Stimulated activated naive CD8-positive, alpha-beta T cell treated with anti-CD3 and anti-CD28 coated beads, Interleukin-15, Interleukin-2, amounts not matched to agents 100 ng/mL and 50 ng/mL, for 24 hours (primary cell): Measurements from ENCODE around the gene CCDC93.
"Not testable (repeated sequence)": the region's sequence is repeated elsewhere in the genome, so short reads cannot be mapped to it uniquely, and the experiment has no call there.

Experiments
- H3K27ac Mint-ChIP-seq: one replicate; pipeline ENCODE4 v1.8.0; 2021; ENCODE audit warnings: mild to moderate bottlenecking, mixed read lengths
- H3K27me3 Mint-ChIP-seq: one replicate; pipeline ENCODE4 v1.8.0; 2021; ENCODE audit warnings: mixed read lengths
- H3K36me3 Mint-ChIP-seq: one replicate; pipeline ENCODE4 v1.8.0; 2021; ENCODE audit warnings: low read depth, mixed read lengths
- H3K4me1 Mint-ChIP-seq: one replicate; pipeline ENCODE4 v1.8.0; 2021; ENCODE audit warnings: low read depth, mixed read lengths
- H3K4me3 Mint-ChIP-seq: one replicate; pipeline ENCODE4 v1.8.0; 2021; ENCODE audit warnings: mild to moderate bottlenecking, mixed read lengths
- H3K9me3 Mint-ChIP-seq: one replicate; pipeline ENCODE4 v1.8.0; 2021; ENCODE audit warnings: mixed read lengths

Gene CCDC93

DNA sequence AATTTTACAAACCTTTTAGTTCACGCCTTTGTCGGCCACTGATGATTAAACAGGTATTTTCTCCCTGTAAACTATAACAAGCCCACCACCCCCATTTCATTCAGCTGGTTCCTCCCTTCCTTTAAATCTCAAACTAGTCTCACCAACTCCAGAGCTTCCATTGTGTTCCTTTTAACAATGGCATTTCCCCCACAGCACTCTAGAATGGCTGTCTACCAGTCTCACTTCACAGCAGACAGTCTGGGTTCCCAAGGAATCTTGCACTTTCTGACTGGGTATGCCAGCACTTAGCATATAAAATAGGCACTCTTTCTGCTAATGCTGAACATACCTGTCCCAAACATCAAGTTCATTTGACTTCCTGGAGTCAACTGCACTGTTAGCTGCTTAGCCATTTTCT is 75.3 kb downstream of the CCDC93 start:
- Mint-ChIP-seq H3K9me3 (no peaks in the 10 kb centered on the region), H3K4me3 (no peak overlapping the region), H3K27ac (no peak overlapping the region), H3K36me3 (peaks cover 96% of the 10 kb centered on the region), H3K27me3 (no peaks in the 10 kb centered on the region), H3K4me1 (no peaks in the 10 kb centered on the region)

GRCh38 chr2:117936871-117937428 is 76.9 kb downstream of the CCDC93 start:
- no peaks in the 10 kb centered on the region for H3K27me3 Mint-ChIP-seq
- H3K4me3 Mint-ChIP-seq = no peak overlapping the region
- H3K9me3 Mint-ChIP-seq = no peaks in the 10 kb centered on the region
- H3K4me1 Mint-ChIP-seq = no peaks in the 10 kb centered on the region
- no peak overlapping the region for H3K27ac Mint-ChIP-seq
- H3K36me3 Mint-ChIP-seq = peaks cover 95% of the 10 kb centered on the region

DNA sequence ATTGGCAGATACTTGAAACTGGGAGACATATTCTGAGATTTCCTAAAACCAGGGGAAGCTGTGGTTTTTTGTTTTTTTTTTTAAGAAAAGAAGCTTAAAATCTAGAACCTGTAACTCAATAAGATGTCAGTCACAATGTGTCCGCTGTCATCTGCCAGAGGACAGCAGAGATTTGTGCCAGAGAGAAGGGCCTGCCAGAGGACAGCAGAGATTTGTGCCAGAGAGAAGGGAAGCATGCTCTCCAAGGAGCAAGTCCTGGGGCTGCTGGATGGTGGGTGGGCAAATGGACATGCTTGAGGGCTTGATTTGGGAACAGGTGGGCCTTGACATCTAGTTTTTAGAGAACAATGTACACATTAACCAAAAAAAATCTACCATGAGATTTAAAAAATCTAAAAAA is 77.9 kb downstream of the CCDC93 start:
- H3K27ac Mint-ChIP-seq = no peak overlapping the region
- no peaks in the 10 kb centered on the region for H3K4me1 Mint-ChIP-seq
- no peaks in the 10 kb centered on the region for H3K27me3 Mint-ChIP-seq
- H3K36me3 Mint-ChIP-seq = peaks cover 96% of the 10 kb centered on the region
- no peak overlapping the region for H3K4me3 Mint-ChIP-seq
- H3K9me3 Mint-ChIP-seq = peaks cover 3% of the 10 kb centered on the region

- Mint-ChIP-seq H3K4me3 (no peak overlapping the region), H3K9me3 (peaks cover 3% of the 10 kb centered on the region), H3K27me3 (no peaks in the 10 kb centered on the region), H3K36me3 (peaks cover 96% of the 10 kb centered on the region), H3K27ac (no peak overlapping the region), H3K4me1 (no peaks in the 10 kb centered on the region)
Observed at GRCh38 chr2:117935456-117935855, 78.4 kb downstream of the CCDC93 start.

- Mint-ChIP-seq H3K27ac (no peak overlapping the region), H3K9me3 (peaks cover 8% of the 10 kb centered on the region), H3K4me3 (no peak overlapping the region), H3K27me3 (no peaks in the 10 kb centered on the region), H3K36me3 (peaks cover 96% of the 10 kb centered on the region), H3K4me1 (no peaks in the 10 kb centered on the region)
Observed at GRCh38 chr2:117933884-117934354, 80.0 kb downstream of the CCDC93 start.

DNA sequence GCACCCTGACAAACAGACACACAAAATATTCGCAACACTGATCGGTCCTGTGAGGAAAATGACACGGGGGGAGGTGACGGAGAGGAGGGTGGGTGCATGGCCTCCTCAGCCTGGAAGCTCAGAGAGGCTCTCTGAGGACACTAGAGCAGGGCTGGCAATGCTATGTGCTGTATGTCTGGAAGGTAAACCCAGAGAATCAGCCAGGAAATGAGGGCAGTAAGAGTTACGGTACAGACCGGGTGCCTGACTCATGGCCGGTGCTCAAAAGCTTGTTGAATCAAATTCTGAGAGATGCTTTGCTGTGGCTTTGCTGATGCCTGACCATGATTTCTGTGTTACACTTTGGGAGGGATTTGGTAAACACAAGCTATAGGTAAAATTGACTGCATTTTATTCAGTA is 81.9 kb downstream of the CCDC93 start:
- peaks cover 97% of the 10 kb centered on the region for H3K36me3 Mint-ChIP-seq
- no peak overlapping the region for H3K27ac Mint-ChIP-seq
- H3K4me1 Mint-ChIP-seq = no peaks in the 10 kb centered on the region
- H3K4me3 Mint-ChIP-seq = no peak overlapping the region
- H3K27me3 Mint-ChIP-seq = no peaks in the 10 kb centered on the region
- peaks cover 8% of the 10 kb centered on the region for H3K9me3 Mint-ChIP-seq

GRCh38 chr2:117931266-117931665 is 82.6 kb downstream of the CCDC93 start:
- no peaks in the 10 kb centered on the region for H3K27me3 Mint-ChIP-seq
- H3K27ac Mint-ChIP-seq = no peak overlapping the region
- no peak overlapping the region for H3K4me3 Mint-ChIP-seq
- H3K36me3 Mint-ChIP-seq = peaks cover 93% of the 10 kb centered on the region
- H3K4me1 Mint-ChIP-seq = no peaks in the 10 kb centered on the region
- H3K9me3 Mint-ChIP-seq = peaks cover 8% of the 10 kb centered on the region

GRCh38 chr2:117930775-117931174 is 83.1 kb downstream of the CCDC93 start:
- Mint-ChIP-seq H3K9me3 (peaks cover 8% of the 10 kb centered on the region), H3K27me3 (no peaks in the 10 kb centered on the region), H3K27ac (no peak overlapping the region), H3K36me3 (peaks cover 94% of the 10 kb centered on the region), H3K4me1 (no peaks in the 10 kb centered on the region), H3K4me3 (no peak overlapping the region)

GRCh38 chr2:117923471-117923870 is 90.4 kb downstream of the CCDC93 start:
- H3K36me3 Mint-ChIP-seq = peaks cover 90% of the 10 kb centered on the region
- H3K4me1 Mint-ChIP-seq, H3K9me3 Mint-ChIP-seq, H3K4me3 Mint-ChIP-seq, H3K27ac Mint-ChIP-seq, H3K27me3 Mint-ChIP-seq: not testable (repeated sequence)

GRCh38 chr2:117921520-117921919 is 92.3 kb downstream of the CCDC93 start:
- no peak overlapping the region for H3K4me3 Mint-ChIP-seq
- no peaks in the 10 kb centered on the region for H3K9me3 Mint-ChIP-seq
- no peaks in the 10 kb centered on the region for H3K27me3 Mint-ChIP-seq
- no peak overlapping the region for H3K27ac Mint-ChIP-seq
- peaks cover 93% of the 10 kb centered on the region for H3K36me3 Mint-ChIP-seq
- H3K4me1 Mint-ChIP-seq = no peaks in the 10 kb centered on the region

GRCh38 chr2:117918608-117919007 is 95.3 kb downstream of the CCDC93 start:
- no peaks in the 10 kb centered on the region for H3K4me1 Mint-ChIP-seq
- H3K27me3 Mint-ChIP-seq = no peaks in the 10 kb centered on the region
- no peak overlapping the region for H3K27ac Mint-ChIP-seq
- no peak overlapping the region for H3K4me3 Mint-ChIP-seq
- H3K36me3 Mint-ChIP-seq = peaks cover 91% of the 10 kb centered on the region
- peaks cover 5% of the 10 kb centered on the region for H3K9me3 Mint-ChIP-seq

- Mint-ChIP-seq H3K27ac (no peak overlapping the region), H3K9me3 (peaks cover 5% of the 10 kb centered on the region), H3K4me1 (no peaks in the 10 kb centered on the region), H3K27me3 (no peaks in the 10 kb centered on the region), H3K4me3 (no peak overlapping the region), H3K36me3 (peaks cover 88% of the 10 kb centered on the region)
Observed at GRCh38 chr2:117917223-117917917, 96.5 kb downstream of the CCDC93 start.

- no peak overlapping the region for H3K27ac Mint-ChIP-seq
- H3K4me1 Mint-ChIP-seq = no peaks in the 10 kb centered on the region
- no peak overlapping the region for H3K4me3 Mint-ChIP-seq
- peaks cover 4% of the 10 kb centered on the region for H3K9me3 Mint-ChIP-seq
- H3K36me3 Mint-ChIP-seq = no peaks in the 10 kb centered on the region
- no peaks in the 10 kb centered on the region for H3K27me3 Mint-ChIP-seq
Observed at GRCh38 chr2:117902933-117903332, 110.9 kb downstream of the CCDC93 start.

- Mint-ChIP-seq H3K27ac (no peak overlapping the region), H3K4me3 (no peak overlapping the region), H3K4me1 (no peaks in the 10 kb centered on the region), H3K36me3 (no peaks in the 10 kb centered on the region), H3K9me3 (no peaks in the 10 kb centered on the region), H3K27me3 (peaks cover 10% of the 10 kb centered on the region)
Observed at GRCh38 chr2:117888897-117889296, 125.0 kb downstream of the CCDC93 start.

DNA sequence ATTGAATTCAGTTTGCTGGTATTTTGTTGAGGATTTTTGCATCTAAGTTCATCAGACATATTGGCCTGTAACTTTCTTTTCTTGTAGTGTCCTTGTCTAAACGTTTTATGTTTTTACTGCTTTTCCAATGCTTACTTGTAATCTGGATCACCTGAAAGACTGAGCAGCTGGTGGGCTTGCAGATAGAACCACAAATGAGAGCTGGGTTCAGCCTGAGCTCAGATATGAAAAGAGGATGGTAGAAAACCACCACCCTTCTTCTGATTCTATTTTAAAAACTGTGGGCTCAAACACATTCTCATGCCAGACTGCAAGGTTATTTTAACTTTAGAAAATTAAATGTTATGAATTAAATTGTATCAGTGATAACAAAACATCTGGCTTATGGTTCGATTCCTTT is 128.6 kb downstream of the CCDC93 start:
- H3K4me1 Mint-ChIP-seq = no peaks in the 10 kb centered on the region
- peaks cover 18% of the 10 kb centered on the region for H3K27me3 Mint-ChIP-seq
- no peak overlapping the region for H3K4me3 Mint-ChIP-seq
- no peak overlapping the region for H3K27ac Mint-ChIP-seq
- no peaks in the 10 kb centered on the region for H3K9me3 Mint-ChIP-seq
- H3K36me3 Mint-ChIP-seq = peaks cover 5% of the 10 kb centered on the region

DNA sequence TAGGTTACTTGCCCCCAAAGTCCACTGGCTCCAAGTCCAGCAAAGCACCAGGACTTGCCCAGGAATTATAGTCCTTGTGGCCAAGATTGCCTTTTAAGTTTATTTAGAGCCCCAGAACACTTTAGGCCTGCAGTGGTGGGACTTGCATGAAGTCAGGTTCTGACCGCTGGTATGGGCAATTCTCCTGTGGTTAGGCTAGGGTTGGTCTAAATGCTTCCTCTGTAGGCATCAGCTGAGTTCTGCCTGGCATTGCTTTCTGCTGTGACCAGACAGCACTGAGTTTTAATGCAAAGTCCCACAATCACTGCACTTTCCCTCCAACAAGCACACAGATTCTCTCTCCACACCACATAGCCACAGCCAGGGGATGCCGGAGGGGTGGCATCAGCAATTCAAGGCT is 134.9 kb downstream of the CCDC93 start:
- H3K4me3 Mint-ChIP-seq = no peak overlapping the region
- no peaks in the 10 kb centered on the region for H3K9me3 Mint-ChIP-seq
- no peak overlapping the region for H3K27ac Mint-ChIP-seq
- H3K4me1 Mint-ChIP-seq = no peaks in the 10 kb centered on the region
- H3K36me3 Mint-ChIP-seq = peaks cover 5% of the 10 kb centered on the region
- H3K27me3 Mint-ChIP-seq = peaks cover 40% of the 10 kb centered on the region
